MM.1S (cell line): ENCODE data around the gene ZNF740.

Experiments used
- EZH2 ChIP-seq: fragments of 300-600 bp; sonication (generic); optimal IDR thresholded peaks from 2 replicates; pipeline ENCODE3; 2017; ENCODE audit warnings: low read depth, mild to moderate bottlenecking, antibody characterized with exemption, low read length, mixed read lengths
- EZH2phosphoT487 ChIP-seq: fragments of 300-600 bp; sonication (generic); IDR thresholded peaks from 2 replicates; pipeline ENCODE4 v1.6.1; 2018; ENCODE audit warnings: antibody characterized with exemption, low read length

- no peak for TF ChIP-seq EZH2
- no peak for TF ChIP-seq EZH2phosphoT487
Observed at GRCh38 chr12:53234271-53234914, 53.9 kb downstream of the ZNF740 start.
